ENCODE data around the gene ANKRD40.

GRCh38 chr17:50651661-50652060 is 56.1 kb downstream of the ANKRD40 start:
- TF ChIP-seq POLR2A (IDR thresholded peaks at IDR 0.05; ENCODE audit: low read length), result no peak
- TF ChIP-seq GATA1 (IDR thresholded peaks at IDR 0.05; ENCODE audit: low read depth, low read length), result no peak

Measured in erythroblast (primary cell).